Measurements from ENCODE around the gene SCN5A. TPM values are rescaled to one million over a fixed set of nuclear protein-coding genes. Genes with fewer than 3 reads are reported as not detected.

Gene SCN5A
- total and polyA plus RNA-seq, 2 experiments from 2014 or later: 10.2 to 10.6 TPM

DNA sequence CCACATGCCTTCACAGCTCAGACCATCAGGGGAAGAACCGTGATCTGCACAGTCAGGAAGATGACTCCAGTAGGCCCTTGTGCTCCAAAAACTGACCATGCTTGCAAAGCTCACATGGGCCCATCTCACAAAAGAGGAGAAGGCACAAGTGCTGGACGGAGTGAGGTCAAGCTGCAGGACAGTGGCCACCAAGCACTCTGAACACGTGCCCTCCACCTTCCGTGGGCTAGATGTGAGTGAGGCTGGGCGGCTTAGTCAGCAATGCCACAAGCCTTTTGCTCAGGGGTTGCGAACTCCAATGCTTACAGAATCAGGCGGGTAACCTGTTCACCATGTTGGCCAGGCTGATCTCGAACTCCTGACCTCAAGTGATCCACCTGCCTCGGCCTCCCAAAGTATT lies 70.9 kb downstream of the SCN5A start:
- no peak for ATAC-seq

More for the DNA sequence above, 70.9 kb downstream of the SCN5A start:
- H4K20me1 ChIP-seq (replicated peaks; ENCODE audit: insufficient read depth): no peaks in the 10 kb centered on the region
- H3K9me2 ChIP-seq (ENCODE audit: insufficient read depth): no peaks in the 10 kb centered on the region
- peaks cover 8% of the 10 kb centered on the region for H3K27me3 Mint-ChIP-seq (ENCODE audit: insufficient read depth, low read depth, poor library complexity)
- peaks cover 13% of the 10 kb centered on the region; the same call in 2 of the 3 replicates for H3K4me1 Mint-ChIP-seq
- DNase-seq (ENCODE audit: low spot score): no peak
- H3K36me3 ChIP-seq (ENCODE audit: insufficient read depth): no peaks in the 10 kb centered on the region
- H3K27ac ChIP-seq (ENCODE audit: low read depth): no peak overlapping the region
- no peak for TF ChIP-seq NANOG (IDR thresholded peaks at IDR 0.05; ENCODE audit: borderline replicate concordance)
- TF ChIP-seq EZH2phosphoT487 (IDR thresholded peaks at IDR 0.05; ENCODE audit: unreplicated experiment): no peak
- TF ChIP-seq CREB1 (CRISPR knock-in tag; IDR thresholded peaks at IDR 0.05; ENCODE audit: low read depth): no peak
- TF ChIP-seq, protein P1, sequence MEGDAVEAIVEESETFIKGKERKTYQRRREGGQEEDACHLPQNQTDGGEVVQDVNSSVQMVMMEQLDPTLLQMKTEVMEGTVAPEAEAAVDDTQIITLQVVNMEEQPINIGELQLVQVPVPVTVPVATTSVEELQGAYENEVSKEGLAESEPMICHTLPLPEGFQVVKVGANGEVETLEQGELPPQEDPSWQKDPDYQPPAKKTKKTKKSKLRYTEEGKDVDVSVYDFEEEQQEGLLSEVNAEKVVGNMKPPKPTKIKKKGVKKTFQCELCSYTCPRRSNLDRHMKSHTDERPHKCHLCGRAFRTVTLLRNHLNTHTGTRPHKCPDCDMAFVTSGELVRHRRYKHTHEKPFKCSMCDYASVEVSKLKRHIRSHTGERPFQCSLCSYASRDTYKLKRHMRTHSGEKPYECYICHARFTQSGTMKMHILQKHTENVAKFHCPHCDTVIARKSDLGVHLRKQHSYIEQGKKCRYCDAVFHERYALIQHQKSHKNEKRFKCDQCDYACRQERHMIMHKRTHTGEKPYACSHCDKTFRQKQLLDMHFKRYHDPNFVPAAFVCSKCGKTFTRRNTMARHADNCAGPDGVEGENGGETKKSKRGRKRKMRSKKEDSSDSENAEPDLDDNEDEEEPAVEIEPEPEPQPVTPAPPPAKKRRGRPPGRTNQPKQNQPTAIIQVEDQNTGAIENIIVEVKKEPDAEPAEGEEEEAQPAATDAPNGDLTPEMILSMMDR (conservative IDR thresholded peaks at IDR 0.05; ENCODE audit: low read depth in 2 of 2): no peak
- TF ChIP-seq STAT1 (IDR thresholded peaks at IDR 0.05; ENCODE audit: unreplicated experiment): no peak
- no peak for TF ChIP-seq EZH2 (IDR thresholded peaks at IDR 0.05; ENCODE audit: low read depth, unreplicated experiment)
- no peak for TF ChIP-seq JUNB (IDR thresholded peaks at IDR 0.05; ENCODE audit: unreplicated experiment)
- TF ChIP-seq, protein P2, sequence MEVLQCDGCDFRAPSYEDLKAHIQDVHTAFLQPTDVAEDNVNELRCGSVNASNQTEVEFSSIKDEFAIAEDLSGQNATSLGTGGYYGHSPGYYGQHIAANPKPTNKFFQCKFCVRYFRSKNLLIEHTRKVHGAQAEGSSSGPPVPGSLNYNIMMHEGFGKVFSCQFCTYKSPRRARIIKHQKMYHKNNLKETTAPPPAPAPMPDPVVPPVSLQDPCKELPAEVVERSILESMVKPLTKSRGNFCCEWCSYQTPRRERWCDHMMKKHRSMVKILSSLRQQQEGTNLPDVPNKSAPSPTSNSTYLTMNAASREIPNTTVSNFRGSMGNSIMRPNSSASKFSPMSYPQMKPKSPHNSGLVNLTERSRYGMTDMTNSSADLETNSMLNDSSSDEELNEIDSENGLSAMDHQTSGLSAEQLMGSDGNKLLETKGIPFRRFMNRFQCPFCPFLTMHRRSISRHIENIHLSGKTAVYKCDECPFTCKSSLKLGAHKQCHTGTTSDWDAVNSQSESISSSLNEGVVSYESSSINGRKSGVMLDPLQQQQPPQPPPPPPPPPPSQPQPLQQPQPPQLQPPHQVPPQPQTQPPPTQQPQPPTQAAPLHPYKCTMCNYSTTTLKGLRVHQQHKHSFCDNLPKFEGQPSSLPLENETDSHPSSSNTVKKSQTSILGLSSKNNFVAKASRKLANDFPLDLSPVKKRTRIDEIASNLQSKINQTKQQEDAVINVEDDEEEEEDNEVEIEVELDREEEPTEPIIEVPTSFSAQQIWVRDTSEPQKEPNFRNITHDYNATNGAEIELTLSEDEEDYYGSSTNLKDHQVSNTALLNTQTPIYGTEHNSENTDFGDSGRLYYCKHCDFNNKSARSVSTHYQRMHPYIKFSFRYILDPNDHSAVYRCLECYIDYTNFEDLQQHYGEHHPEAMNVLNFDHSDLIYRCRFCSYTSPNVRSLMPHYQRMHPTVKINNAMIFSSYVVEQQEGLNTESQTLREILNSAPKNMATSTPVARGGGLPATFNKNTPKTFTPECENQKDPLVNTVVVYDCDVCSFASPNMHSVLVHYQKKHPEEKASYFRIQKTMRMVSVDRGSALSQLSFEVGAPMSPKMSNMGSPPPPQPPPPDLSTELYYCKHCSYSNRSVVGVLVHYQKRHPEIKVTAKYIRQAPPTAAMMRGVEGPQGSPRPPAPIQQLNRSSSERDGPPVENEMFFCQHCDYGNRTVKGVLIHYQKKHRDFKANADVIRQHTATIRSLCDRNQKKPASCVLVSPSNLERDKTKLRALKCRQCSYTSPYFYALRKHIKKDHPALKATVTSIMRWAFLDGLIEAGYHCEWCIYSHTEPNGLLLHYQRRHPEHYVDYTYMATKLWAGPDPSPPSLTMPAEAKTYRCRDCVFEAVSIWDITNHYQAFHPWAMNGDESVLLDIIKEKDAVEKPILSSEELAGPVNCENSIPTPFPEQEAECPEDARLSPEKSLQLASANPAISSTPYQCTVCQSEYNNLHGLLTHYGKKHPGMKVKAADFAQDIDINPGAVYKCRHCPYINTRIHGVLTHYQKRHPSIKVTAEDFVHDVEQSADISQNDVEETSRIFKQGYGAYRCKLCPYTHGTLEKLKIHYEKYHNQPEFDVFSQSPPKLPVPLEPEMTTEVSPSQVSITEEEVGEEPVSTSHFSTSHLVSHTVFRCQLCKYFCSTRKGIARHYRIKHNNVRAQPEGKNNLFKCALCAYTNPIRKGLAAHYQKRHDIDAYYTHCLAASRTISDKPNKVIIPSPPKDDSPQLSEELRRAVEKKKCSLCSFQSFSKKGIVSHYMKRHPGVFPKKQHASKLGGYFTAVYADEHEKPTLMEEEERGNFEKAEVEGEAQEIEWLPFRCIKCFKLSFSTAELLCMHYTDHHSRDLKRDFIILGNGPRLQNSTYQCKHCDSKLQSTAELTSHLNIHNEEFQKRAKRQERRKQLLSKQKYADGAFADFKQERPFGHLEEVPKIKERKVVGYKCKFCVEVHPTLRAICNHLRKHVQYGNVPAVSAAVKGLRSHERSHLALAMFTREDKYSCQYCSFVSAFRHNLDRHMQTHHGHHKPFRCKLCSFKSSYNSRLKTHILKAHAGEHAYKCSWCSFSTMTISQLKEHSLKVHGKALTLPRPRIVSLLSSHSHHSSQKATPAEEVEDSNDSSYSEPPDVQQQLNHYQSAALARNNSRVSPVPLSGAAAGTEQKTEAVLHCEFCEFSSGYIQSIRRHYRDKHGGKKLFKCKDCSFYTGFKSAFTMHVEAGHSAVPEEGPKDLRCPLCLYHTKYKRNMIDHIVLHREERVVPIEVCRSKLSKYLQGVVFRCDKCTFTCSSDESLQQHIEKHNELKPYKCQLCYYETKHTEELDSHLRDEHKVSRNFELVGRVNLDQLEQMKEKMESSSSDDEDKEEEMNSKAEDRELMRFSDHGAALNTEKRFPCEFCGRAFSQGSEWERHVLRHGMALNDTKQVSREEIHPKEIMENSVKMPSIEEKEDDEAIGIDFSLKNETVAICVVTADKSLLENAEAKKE (CRISPR knock-in tag; IDR thresholded peaks at IDR 0.05): no peak
- TF ChIP-seq, protein P3, sequence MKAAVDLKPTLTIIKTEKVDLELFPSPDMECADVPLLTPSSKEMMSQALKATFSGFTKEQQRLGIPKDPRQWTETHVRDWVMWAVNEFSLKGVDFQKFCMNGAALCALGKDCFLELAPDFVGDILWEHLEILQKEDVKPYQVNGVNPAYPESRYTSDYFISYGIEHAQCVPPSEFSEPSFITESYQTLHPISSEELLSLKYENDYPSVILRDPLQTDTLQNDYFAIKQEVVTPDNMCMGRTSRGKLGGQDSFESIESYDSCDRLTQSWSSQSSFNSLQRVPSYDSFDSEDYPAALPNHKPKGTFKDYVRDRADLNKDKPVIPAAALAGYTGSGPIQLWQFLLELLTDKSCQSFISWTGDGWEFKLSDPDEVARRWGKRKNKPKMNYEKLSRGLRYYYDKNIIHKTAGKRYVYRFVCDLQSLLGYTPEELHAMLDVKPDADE (IDR thresholded peaks at IDR 0.05): no peak
- TF ChIP-seq ZNF331 (CRISPR knock-in tag; IDR thresholded peaks at IDR 0.05; ENCODE audit: low read depth): no peak
- TF ChIP-seq POLR2AphosphoS5 (IDR thresholded peaks at IDR 0.05; ENCODE audit: low read depth): no peak
- TF ChIP-seq, protein P4, sequence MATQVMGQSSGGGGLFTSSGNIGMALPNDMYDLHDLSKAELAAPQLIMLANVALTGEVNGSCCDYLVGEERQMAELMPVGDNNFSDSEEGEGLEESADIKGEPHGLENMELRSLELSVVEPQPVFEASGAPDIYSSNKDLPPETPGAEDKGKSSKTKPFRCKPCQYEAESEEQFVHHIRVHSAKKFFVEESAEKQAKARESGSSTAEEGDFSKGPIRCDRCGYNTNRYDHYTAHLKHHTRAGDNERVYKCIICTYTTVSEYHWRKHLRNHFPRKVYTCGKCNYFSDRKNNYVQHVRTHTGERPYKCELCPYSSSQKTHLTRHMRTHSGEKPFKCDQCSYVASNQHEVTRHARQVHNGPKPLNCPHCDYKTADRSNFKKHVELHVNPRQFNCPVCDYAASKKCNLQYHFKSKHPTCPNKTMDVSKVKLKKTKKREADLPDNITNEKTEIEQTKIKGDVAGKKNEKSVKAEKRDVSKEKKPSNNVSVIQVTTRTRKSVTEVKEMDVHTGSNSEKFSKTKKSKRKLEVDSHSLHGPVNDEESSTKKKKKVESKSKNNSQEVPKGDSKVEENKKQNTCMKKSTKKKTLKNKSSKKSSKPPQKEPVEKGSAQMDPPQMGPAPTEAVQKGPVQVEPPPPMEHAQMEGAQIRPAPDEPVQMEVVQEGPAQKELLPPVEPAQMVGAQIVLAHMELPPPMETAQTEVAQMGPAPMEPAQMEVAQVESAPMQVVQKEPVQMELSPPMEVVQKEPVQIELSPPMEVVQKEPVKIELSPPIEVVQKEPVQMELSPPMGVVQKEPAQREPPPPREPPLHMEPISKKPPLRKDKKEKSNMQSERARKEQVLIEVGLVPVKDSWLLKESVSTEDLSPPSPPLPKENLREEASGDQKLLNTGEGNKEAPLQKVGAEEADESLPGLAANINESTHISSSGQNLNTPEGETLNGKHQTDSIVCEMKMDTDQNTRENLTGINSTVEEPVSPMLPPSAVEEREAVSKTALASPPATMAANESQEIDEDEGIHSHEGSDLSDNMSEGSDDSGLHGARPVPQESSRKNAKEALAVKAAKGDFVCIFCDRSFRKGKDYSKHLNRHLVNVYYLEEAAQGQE (IDR thresholded peaks at IDR 0.05; ENCODE audit: unreplicated experiment): no peak
- no peak for TF ChIP-seq ZNF114 (CRISPR knock-in tag; IDR thresholded peaks at IDR 0.05)
- no peak overlapping the region for H3K4me2 ChIP-seq
- H3K9me3 Mint-ChIP-seq: no peaks in the 10 kb centered on the region
- H3K27me3 ChIP-seq (ENCODE audit: insufficient read depth): no peaks in the 10 kb centered on the region
- no peak overlapping the region for H3K27ac Mint-ChIP-seq
- H3K4me3 Mint-ChIP-seq: no peak overlapping the region
- no peak overlapping the region for H3K4me3 ChIP-seq
- H3K36me3 Mint-ChIP-seq (ENCODE audit: low read depth): peaks cover 4% of the 10 kb centered on the region; the same call in 1 of the 3 replicates
- H3F3A ChIP-seq (replicated peaks; ENCODE audit: low read depth): no peaks in the 10 kb centered on the region
- H3K4me1 ChIP-seq (ENCODE audit: insufficient read depth): no peaks in the 10 kb centered on the region
- no peak overlapping the region for H2AFZ ChIP-seq
- no peaks in the 10 kb centered on the region for H3K79me2 ChIP-seq (replicated peaks; ENCODE audit: insufficient read depth)
